Ishikawa (cell line): ENCODE data around the gene OPN5.

Experiments
- CEBPB ChIP-seq: IDR thresholded peaks from 2 replicates; pipeline ENCODE4 v1.6.1; 2012
- CREB1 ChIP-seq: IDR thresholded peaks from 2 replicates; pipeline ENCODE4 v1.6.1; 2012; ENCODE audit warnings: low read depth
- EGR1 ChIP-seq: IDR thresholded peaks from 2 replicates; pipeline ENCODE4 v1.6.1; 2012
- EP300 ChIP-seq: IDR thresholded peaks from 2 replicates; pipeline ENCODE4 v1.6.1; 2012; ENCODE audit warnings: borderline replicate concordance
- FOXM1 ChIP-seq: IDR thresholded peaks from 2 replicates; pipeline ENCODE4 v1.6.1; 2012; ENCODE audit warnings: low read depth, borderline replicate concordance
- NFIC ChIP-seq: IDR thresholded peaks from 2 replicates; pipeline ENCODE4 v1.6.1; 2012
- RAD21 ChIP-seq: IDR thresholded peaks from 2 replicates; pipeline ENCODE4 v1.6.1; 2012; ENCODE audit warnings: low read depth
- TAF1 ChIP-seq: IDR thresholded peaks from 2 replicates; pipeline ENCODE4 v1.6.1; 2012; ENCODE audit warnings: low read depth, mild to moderate bottlenecking
- TCF12 ChIP-seq: IDR thresholded peaks from 2 replicates; pipeline ENCODE4 v1.6.1; 2012; ENCODE audit warnings: low read depth
- TEAD4 ChIP-seq: IDR thresholded peaks from 2 replicates; pipeline ENCODE4 v1.6.1; 2012
- YY1 ChIP-seq: IDR thresholded peaks from 2 replicates; pipeline ENCODE4 v1.6.1; 2012; ENCODE audit warnings: low read depth
- ZBTB7A ChIP-seq: IDR thresholded peaks from 2 replicates; pipeline ENCODE4 v1.6.1; 2012; ENCODE audit warnings: low read depth
- TF ChIP-seq, protein P1 (sequence below): IDR thresholded peaks from 2 replicates; pipeline ENCODE4 v1.6.1; 2012
- TF ChIP-seq, protein P2 (sequence below): IDR thresholded peaks from 2 replicates; pipeline ENCODE4 v1.6.1; 2012; ENCODE audit warnings: low read depth, mild to moderate bottlenecking
- TF ChIP-seq, protein P3 (sequence below): IDR thresholded peaks from 2 replicates; pipeline ENCODE4 v1.6.1; 2012

Gene OPN5, protein sequence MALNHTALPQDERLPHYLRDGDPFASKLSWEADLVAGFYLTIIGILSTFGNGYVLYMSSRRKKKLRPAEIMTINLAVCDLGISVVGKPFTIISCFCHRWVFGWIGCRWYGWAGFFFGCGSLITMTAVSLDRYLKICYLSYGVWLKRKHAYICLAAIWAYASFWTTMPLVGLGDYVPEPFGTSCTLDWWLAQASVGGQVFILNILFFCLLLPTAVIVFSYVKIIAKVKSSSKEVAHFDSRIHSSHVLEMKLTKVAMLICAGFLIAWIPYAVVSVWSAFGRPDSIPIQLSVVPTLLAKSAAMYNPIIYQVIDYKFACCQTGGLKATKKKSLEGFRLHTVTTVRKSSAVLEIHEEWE

DNA sequence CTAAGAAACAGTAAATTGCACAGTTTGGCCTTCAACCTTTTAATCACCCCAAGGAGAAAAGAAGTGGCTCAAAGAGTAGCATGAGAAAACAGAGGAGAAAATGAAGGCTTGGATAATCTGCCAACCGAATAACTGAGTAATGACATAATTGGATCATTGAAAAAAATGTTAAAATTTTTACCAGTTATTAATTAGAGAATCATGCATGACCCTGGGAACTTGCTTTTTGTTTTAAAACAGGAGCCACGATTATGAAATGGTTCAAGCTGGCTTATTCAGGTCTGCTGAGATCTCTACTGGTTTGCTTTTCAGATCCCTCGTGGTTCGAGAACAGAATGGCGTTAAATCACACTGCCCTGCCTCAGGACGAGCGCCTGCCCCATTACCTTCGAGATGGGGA, at the start of gene OPN5:
Gene OPN5, plus strand, starts transcription at position 301 of the 400 bp plus-strand sequence. Its CDS starts 35 bp downstream, at position 336.
- TF ChIP-seq TEAD4 (no peak), CEBPB (no peak), TAF1 (no peak), YY1 (no peak), EGR1 (no peak), RAD21 (no peak), EP300 (no peak), CREB1 (no peak), NFIC (no peak), TCF12 (no peak)
- TF ChIP-seq, protein P1, sequence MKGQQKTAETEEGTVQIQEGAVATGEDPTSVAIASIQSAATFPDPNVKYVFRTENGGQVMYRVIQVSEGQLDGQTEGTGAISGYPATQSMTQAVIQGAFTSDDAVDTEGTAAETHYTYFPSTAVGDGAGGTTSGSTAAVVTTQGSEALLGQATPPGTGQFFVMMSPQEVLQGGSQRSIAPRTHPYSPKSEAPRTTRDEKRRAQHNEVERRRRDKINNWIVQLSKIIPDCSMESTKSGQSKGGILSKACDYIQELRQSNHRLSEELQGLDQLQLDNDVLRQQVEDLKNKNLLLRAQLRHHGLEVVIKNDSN, result no peak
- TF ChIP-seq, protein P2, sequence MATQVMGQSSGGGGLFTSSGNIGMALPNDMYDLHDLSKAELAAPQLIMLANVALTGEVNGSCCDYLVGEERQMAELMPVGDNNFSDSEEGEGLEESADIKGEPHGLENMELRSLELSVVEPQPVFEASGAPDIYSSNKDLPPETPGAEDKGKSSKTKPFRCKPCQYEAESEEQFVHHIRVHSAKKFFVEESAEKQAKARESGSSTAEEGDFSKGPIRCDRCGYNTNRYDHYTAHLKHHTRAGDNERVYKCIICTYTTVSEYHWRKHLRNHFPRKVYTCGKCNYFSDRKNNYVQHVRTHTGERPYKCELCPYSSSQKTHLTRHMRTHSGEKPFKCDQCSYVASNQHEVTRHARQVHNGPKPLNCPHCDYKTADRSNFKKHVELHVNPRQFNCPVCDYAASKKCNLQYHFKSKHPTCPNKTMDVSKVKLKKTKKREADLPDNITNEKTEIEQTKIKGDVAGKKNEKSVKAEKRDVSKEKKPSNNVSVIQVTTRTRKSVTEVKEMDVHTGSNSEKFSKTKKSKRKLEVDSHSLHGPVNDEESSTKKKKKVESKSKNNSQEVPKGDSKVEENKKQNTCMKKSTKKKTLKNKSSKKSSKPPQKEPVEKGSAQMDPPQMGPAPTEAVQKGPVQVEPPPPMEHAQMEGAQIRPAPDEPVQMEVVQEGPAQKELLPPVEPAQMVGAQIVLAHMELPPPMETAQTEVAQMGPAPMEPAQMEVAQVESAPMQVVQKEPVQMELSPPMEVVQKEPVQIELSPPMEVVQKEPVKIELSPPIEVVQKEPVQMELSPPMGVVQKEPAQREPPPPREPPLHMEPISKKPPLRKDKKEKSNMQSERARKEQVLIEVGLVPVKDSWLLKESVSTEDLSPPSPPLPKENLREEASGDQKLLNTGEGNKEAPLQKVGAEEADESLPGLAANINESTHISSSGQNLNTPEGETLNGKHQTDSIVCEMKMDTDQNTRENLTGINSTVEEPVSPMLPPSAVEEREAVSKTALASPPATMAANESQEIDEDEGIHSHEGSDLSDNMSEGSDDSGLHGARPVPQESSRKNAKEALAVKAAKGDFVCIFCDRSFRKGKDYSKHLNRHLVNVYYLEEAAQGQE, result no peak

DNA sequence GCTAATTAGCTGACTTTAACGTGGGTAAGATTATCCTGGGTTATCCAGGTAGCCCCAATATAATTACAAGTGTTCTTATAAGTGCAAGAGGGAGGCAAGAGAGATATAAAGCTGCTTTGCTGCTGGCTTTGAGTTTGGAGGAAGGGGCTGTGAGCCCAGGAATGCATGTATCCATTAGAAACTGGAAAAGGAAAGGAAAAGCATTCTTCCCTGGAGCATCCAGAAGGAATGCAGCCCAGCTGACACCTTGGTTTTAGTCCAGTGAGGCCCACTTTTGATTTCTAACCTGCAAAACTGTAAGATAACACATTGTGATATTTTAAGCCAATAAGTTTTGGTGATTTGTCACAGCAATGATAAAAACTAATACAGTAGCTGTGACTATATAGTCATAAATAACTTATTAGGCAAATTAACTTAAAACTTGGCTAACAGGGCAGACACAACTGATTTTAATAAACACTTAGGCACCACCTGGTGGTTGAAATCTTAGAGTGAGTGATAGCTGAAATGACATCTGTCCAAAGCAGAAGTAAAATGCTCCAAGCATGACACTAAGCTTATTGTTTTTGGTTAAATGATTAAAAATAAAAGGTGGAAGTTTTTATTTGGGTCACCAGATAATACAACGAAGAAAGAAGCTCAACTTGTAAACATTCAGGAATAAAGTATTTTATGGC, 47.8 kb upstream of the OPN5 start:
- TF ChIP-seq RAD21, result peak; percentile 63
- no peak for TF ChIP-seq NFIC
- no peak for TF ChIP-seq TAF1

DNA sequence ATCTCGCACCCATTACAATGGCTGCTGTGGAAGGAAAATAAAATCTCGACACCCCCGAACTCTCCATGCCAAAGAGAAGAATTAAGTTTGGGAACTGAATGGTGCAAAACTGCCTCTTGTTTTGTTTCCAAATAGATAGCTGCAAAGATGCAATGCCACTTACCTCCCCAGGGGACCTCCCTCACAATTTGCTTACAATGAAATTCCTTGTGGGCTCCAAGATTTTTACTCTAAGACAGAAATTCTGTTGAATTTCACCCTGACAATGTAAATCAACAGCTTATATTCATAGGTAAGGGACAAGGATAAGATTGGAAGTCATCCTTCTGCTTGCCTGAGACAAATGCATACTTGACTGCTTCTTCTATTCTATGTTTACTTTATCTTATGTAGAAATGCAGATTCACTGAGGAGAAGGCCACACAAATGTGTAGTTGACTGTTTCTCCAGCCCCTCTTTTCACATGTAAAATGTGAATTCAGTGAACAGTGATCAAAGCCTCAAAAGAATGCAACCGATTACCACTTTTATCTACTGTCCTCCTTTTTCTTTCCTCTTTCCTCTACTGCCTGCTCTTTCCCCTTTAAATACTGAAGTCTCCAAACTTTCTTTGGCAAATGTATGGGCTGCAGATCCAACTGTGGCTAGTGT, 46.9 kb upstream of the OPN5 start:
- TF ChIP-seq CEBPB, result no peak
- TF ChIP-seq, protein P2, result no peak
- no peak for TF ChIP-seq FOXM1
- TF ChIP-seq TCF12, result no peak
- TF ChIP-seq, protein P3, sequence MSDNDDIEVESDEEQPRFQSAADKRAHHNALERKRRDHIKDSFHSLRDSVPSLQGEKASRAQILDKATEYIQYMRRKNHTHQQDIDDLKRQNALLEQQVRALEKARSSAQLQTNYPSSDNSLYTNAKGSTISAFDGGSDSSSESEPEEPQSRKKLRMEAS, result no peak
- TF ChIP-seq CREB1, result no peak
- no peak for TF ChIP-seq TEAD4
- TF ChIP-seq, protein P1, result no peak
- TF ChIP-seq EGR1, result no peak
- TF ChIP-seq YY1, result no peak
- no peak for TF ChIP-seq NFIC

DNA sequence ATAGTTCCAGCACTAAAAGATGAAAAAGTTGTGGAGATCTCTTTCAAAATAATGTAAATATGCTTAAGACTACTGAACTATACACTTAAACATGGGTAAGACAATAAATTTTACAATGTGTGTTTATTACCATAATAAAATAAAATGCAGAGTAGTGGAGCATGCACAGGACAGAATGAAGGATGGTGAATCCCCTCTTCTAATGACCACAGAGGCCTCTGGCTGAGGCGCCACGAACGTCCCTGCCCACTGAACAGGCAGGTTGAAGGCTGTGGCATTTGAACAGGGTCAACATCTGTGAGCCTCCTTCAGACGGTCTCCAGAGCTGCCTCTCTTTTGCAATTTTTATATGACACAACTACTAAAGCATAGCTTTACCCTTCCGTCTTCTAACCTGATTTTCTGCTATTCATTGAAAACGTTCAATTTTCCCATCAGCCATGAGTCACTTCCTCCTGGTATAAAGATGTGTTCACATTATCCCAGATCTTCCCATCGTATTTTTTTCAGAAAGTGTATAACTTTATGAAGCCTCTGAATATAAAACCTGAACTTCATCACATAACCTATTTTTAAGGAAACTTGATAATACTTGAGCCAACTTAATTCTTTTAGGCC, 45.6 kb upstream of the OPN5 start:
- TF ChIP-seq EP300, result no peak
- no peak for TF ChIP-seq YY1
- TF ChIP-seq, protein P3, result no peak
- TF ChIP-seq TAF1, result no peak
- TF ChIP-seq, protein P2, result no peak
- no peak for TF ChIP-seq FOXM1
- TF ChIP-seq TCF12, result no peak
- TF ChIP-seq, protein P1, result no peak
- no peak for TF ChIP-seq ZBTB7A
- TF ChIP-seq CREB1, result no peak
- no peak for TF ChIP-seq NFIC
- TF ChIP-seq EGR1, result no peak
- no peak for TF ChIP-seq TEAD4
- no peak for TF ChIP-seq CEBPB
- no peak for TF ChIP-seq RAD21
